ENCODE results near the gene CD302.

The CD302 gene

GRCh38 chr2:159774370-159774990, 23.5 kb downstream of the CD302 start:
- Histone ChIP-seq H3K27me3 (ENCODE audit: insufficient read depth, low read length, poor library complexity) (no peaks in the 10 kb centered on the region), H3K9ac (ENCODE audit: low read depth, low read length) (no peak overlapping the region), H3K36me3 (ENCODE audit: insufficient read depth, low read length) (peaks cover 21% of the 10 kb centered on the region; the same call in 1 of the 2 replicates), H4K20me1 (ENCODE audit: insufficient read depth, low read length) (peaks cover 5% of the 10 kb centered on the region; the same call in 1 of the 2 replicates), H2AFZ (ENCODE audit: low read depth, low read length) (no peak overlapping the region), H3K79me2 (ENCODE audit: insufficient read depth, low read length) (no peaks in the 10 kb centered on the region), H3K4me3 (ENCODE audit: low read depth in 1 of 2, low read length in 2 of 2) (no peak overlapping the region), H3K9me3 (ENCODE audit: insufficient read depth, low read length, severe bottlenecking) (no peaks in the 10 kb centered on the region), H3K4me2 (ENCODE audit: insufficient read depth, low read length) (no peak overlapping the region), H3K4me1 (ENCODE audit: insufficient read depth, low read length) (no peaks in the 10 kb centered on the region), H3K27ac (ENCODE audit: low read length) (no peak overlapping the region)
- DNase-seq (no peak), ATAC-seq (ENCODE audit: insufficient read depth, low read depth) (peak; percentile 27; the same call in 1 of the 3 replicates)
- no peak for TF ChIP-seq EZH2 (IDR thresholded peaks at IDR 0.05; ENCODE audit: borderline replicate concordance, low read depth, low read length, severe bottlenecking)
- TF ChIP-seq, protein P1, sequence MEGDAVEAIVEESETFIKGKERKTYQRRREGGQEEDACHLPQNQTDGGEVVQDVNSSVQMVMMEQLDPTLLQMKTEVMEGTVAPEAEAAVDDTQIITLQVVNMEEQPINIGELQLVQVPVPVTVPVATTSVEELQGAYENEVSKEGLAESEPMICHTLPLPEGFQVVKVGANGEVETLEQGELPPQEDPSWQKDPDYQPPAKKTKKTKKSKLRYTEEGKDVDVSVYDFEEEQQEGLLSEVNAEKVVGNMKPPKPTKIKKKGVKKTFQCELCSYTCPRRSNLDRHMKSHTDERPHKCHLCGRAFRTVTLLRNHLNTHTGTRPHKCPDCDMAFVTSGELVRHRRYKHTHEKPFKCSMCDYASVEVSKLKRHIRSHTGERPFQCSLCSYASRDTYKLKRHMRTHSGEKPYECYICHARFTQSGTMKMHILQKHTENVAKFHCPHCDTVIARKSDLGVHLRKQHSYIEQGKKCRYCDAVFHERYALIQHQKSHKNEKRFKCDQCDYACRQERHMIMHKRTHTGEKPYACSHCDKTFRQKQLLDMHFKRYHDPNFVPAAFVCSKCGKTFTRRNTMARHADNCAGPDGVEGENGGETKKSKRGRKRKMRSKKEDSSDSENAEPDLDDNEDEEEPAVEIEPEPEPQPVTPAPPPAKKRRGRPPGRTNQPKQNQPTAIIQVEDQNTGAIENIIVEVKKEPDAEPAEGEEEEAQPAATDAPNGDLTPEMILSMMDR (IDR thresholded peaks at IDR 0.05; ENCODE audit: borderline replicate concordance, extremely low read depth, low read length, poor library complexity, severe bottlenecking), result no peak

- DNase-seq (no peak), ATAC-seq (ENCODE audit: insufficient read depth, low read depth) (no peak)
- no peak overlapping the region for H3K9ac ChIP-seq (ENCODE audit: low read depth, low read length)
- no peak overlapping the region for H2AFZ ChIP-seq (ENCODE audit: low read depth, low read length)
- peaks cover 26% of the 10 kb centered on the region; the same call in 1 of the 2 replicates for H3K36me3 ChIP-seq (ENCODE audit: insufficient read depth, low read length)
- H3K9me3 ChIP-seq (ENCODE audit: insufficient read depth, low read length, severe bottlenecking), result no peaks in the 10 kb centered on the region
- peaks cover 5% of the 10 kb centered on the region; the same call in 1 of the 2 replicates for H4K20me1 ChIP-seq (ENCODE audit: insufficient read depth, low read length)
- TF ChIP-seq, protein P1 (IDR thresholded peaks at IDR 0.05; ENCODE audit: borderline replicate concordance, extremely low read depth, low read length, poor library complexity, severe bottlenecking), result no peak
- no peak for TF ChIP-seq EZH2 (IDR thresholded peaks at IDR 0.05; ENCODE audit: borderline replicate concordance, low read depth, low read length, severe bottlenecking)
- H3K27me3 ChIP-seq (ENCODE audit: insufficient read depth, low read length, poor library complexity), result no peaks in the 10 kb centered on the region
- H3K79me2 ChIP-seq (ENCODE audit: insufficient read depth, low read length), result no peaks in the 10 kb centered on the region
- H3K4me3 ChIP-seq (ENCODE audit: low read depth in 1 of 2, low read length in 2 of 2), result no peak overlapping the region
- H3K4me1 ChIP-seq (ENCODE audit: insufficient read depth, low read length), result no peaks in the 10 kb centered on the region
- no peak overlapping the region for H3K27ac ChIP-seq (ENCODE audit: low read length)
- H3K4me2 ChIP-seq (ENCODE audit: insufficient read depth, low read length), result no peak overlapping the region
These were observed 24.1 kb downstream of the CD302 start for GRCh38 chr2:159773886-159774285.

- TF ChIP-seq, protein P1 (IDR thresholded peaks at IDR 0.05; ENCODE audit: borderline replicate concordance, extremely low read depth, low read length, poor library complexity, severe bottlenecking), result no peak
- no peak for TF ChIP-seq EZH2 (IDR thresholded peaks at IDR 0.05; ENCODE audit: borderline replicate concordance, low read depth, low read length, severe bottlenecking)
- Histone ChIP-seq H3K4me2 (ENCODE audit: insufficient read depth, low read length) (no peak overlapping the region), H3K9ac (ENCODE audit: low read depth, low read length) (no peak overlapping the region), H3K36me3 (ENCODE audit: insufficient read depth, low read length) (peaks cover 31% of the 10 kb centered on the region; the same call in 1 of the 2 replicates), H3K4me3 (ENCODE audit: low read depth in 1 of 2, low read length in 2 of 2) (no peak overlapping the region), H2AFZ (ENCODE audit: low read depth, low read length) (no peak overlapping the region), H3K9me3 (ENCODE audit: insufficient read depth, low read length, severe bottlenecking) (no peaks in the 10 kb centered on the region), H3K27me3 (ENCODE audit: insufficient read depth, low read length, poor library complexity) (no peaks in the 10 kb centered on the region), H3K4me1 (ENCODE audit: insufficient read depth, low read length) (no peaks in the 10 kb centered on the region), H4K20me1 (ENCODE audit: insufficient read depth, low read length) (peaks cover 5% of the 10 kb centered on the region; the same call in 1 of the 2 replicates), H3K79me2 (ENCODE audit: insufficient read depth, low read length) (no peaks in the 10 kb centered on the region), H3K27ac (ENCODE audit: low read length) (no peak overlapping the region)
- no peak for DNase-seq
- ATAC-seq (ENCODE audit: insufficient read depth, low read depth), result no peak; the same call in 2 of the 3 replicates
These were observed 24.6 kb downstream of the CD302 start for GRCh38 chr2:159773426-159773825.

Measured in DND-41 (cell line).